ENCODE results near the gene FNTB.

The FNTB gene

GRCh38 chr14:64986648-64987437 lies at the start of gene FNTB:
FNTB (plus strand) TSS chr14:64986895; CDS start chr14:64986954, 59 bp downstream.
- H3K27ac ChIP-seq = peak within 1 kb of the TSS; percentile 82
- TF ChIP-seq, protein P1, sequence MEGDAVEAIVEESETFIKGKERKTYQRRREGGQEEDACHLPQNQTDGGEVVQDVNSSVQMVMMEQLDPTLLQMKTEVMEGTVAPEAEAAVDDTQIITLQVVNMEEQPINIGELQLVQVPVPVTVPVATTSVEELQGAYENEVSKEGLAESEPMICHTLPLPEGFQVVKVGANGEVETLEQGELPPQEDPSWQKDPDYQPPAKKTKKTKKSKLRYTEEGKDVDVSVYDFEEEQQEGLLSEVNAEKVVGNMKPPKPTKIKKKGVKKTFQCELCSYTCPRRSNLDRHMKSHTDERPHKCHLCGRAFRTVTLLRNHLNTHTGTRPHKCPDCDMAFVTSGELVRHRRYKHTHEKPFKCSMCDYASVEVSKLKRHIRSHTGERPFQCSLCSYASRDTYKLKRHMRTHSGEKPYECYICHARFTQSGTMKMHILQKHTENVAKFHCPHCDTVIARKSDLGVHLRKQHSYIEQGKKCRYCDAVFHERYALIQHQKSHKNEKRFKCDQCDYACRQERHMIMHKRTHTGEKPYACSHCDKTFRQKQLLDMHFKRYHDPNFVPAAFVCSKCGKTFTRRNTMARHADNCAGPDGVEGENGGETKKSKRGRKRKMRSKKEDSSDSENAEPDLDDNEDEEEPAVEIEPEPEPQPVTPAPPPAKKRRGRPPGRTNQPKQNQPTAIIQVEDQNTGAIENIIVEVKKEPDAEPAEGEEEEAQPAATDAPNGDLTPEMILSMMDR (conservative IDR thresholded peaks at IDR 0.05) = peak; percentile 86

DNA sequence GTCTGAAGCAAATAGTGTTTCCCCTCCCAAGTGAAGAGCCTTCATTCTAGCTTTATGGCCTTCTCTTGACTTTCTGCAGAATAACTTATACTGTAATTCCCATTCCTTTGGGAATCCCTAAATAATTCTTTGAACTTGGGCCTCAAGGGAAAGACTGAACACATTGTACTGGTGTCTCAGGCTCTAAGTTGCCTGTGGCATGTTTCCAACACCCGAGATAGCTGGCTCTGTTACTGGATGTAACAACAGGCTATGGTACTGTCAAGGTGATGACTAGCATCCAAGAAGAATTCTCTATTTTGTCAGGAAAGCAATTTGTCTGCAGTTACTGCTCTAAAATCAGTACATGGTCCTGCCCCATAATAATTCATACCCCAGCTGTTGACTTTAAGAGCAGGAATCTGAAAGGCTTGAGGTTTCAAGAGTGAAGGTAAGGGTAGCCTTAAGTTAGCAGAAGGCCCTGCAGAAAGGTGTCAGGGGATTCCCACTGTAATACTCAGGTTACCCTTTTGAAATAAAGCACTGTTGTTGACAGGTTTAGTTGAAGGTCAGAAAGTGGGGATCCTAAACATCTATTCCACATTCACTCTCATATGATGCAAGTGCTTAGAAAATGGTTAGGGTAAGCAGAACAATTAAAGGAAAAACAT lies 49.4 kb upstream of the FNTB start:
- peak overlapping the region; percentile 83 for H3K27ac ChIP-seq
- TF ChIP-seq, protein P1 (conservative IDR thresholded peaks at IDR 0.05) = no peak

- TF ChIP-seq, protein P1 (conservative IDR thresholded peaks at IDR 0.05) = peak; percentile 36; the same call in 1 of the 2 replicates
- H3K27ac ChIP-seq = peak overlapping the region; percentile 83
Observed at GRCh38 chr14:64937821-64938193, 48.9 kb upstream of the FNTB start.

- TF ChIP-seq, protein P1 (conservative IDR thresholded peaks at IDR 0.05) = no peak
Observed at GRCh38 chr14:64938972-64939816, 47.5 kb upstream of the FNTB start.

DNA sequence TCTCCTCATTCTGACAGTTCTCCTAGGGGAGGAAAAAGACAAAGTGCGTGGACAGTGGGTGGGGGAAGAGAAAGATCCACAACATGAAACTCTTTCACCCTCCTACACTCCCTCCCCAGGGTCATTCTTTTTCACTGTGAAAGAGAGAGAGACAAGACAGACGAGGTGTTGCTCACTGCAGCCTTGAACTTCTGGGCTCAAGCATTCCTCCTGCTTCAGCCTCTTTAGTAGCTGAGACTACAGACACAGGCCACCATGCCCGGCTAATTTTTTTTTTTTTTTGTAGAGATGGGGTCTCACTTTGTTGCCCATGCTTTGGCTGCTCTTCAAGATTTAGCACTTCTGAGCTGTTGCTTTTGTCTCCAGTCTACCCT lies 46.9 kb upstream of the FNTB start:
- TF ChIP-seq, protein P1 (conservative IDR thresholded peaks at IDR 0.05) = no peak
- peak overlapping the region; percentile 83 for H3K27ac ChIP-seq

More at GRCh38 chr14:64938972-64939816, 47.5 kb upstream of the FNTB start:
- peak overlapping the region; percentile 83 for H3K27ac ChIP-seq

DNA sequence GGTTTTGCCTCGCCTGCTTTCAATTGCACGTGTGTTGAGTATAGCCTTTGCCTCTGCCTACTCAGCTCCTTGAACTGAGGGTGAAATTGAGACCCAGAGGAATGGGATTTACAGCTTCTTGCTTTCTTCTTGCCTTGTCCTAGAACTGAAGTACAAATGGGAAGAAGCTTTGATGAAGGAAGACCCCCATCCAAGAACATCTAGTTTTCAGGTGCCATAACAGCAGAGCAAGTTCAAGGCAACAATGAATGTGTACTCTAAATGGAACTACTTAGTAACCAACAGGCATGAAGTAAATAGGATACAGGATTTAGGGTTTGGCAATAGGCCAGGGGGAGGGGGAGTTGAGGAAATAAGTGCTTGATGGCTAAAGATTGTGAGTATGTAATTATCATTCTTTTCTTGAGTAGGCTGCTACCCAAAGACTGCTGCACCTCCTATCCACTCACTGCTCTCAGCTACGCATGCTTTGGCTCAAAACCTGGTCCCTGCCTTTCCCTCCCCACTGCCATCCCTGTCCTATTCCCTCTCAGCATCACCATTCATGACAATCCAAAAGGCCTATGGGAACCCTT lies 46.3 kb upstream of the FNTB start:
- H3K27ac ChIP-seq = peak overlapping the region; percentile 83; the same call in 1 of the 2 replicates
- TF ChIP-seq, protein P1 (conservative IDR thresholded peaks at IDR 0.05) = no peak
